NOMO-1 treated with DMSO at 0.1 percent for 48 hours (cell line): ENCODE results near the gene GARIN5B.

Experiments used
- DNase-seq: peaks from one replicate; lab custom pipeline; 2025; ENCODE audit not compliant: unreplicated experiment; lab: John Stamatoyannopoulos, UW

The GARIN5B gene

GRCh38 chr19:55372316-55373081 lies 9.4 kb upstream of the GARIN5B start:
- no peak for DNase-seq

- DNase-seq, result no peak
These were observed 7.4 kb upstream of the GARIN5B start, which contains the start of gene IL11 for GRCh38 chr19:55370305-55370988. IL11 (minus strand) TSS chr19:55370463; CDS start chr19:55370310, 153 bp downstream.

- no peak for DNase-seq
These were observed 6.7 kb upstream of the GARIN5B start for GRCh38 chr19:55369653-55370304.

- no peak for DNase-seq
These were observed 5.9 kb upstream of the GARIN5B start for GRCh38 chr19:55368701-55369563.

- no peak for DNase-seq
These were observed 5.0 kb upstream of the GARIN5B start for GRCh38 chr19:55368106-55368505.

- no peak for DNase-seq
These were observed 3.7 kb upstream of the GARIN5B start for GRCh38 chr19:55366790-55367189.

GRCh38 chr19:55365964-55366363 lies 2.9 kb upstream of the GARIN5B start:
- no peak for DNase-seq

- no peak for DNase-seq
These were observed 2.2 kb upstream of the GARIN5B start for GRCh38 chr19:55365245-55365644.

- DNase-seq, result no peak
These were observed 678 bp downstream of the GARIN5B start for GRCh38 chr19:55362174-55362989.

GRCh38 chr19:55360902-55361301 lies 2.2 kb downstream of the GARIN5B start:
- no peak for DNase-seq

- DNase-seq, result no peak
These were observed 3.8 kb downstream of the GARIN5B start for GRCh38 chr19:55358943-55359908.

- DNase-seq, result no peak
These were observed 4.6 kb downstream of the GARIN5B start for GRCh38 chr19:55358493-55358892.

GRCh38 chr19:55355213-55355821 lies 7.7 kb downstream of the GARIN5B start:
- DNase-seq, result no peak

- no peak for DNase-seq
These were observed 8.3 kb downstream of the GARIN5B start, which contains the start of gene COX6B2 for GRCh38 chr19:55354698-55355212. COX6B2 (minus strand) TSS chr19:55354719; CDS start chr19:55354521, 198 bp downstream.

GRCh38 chr19:55353803-55354697 lies 9.0 kb downstream of the GARIN5B start:
- peak; percentile 41 for DNase-seq

- no peak for DNase-seq
These were observed 9.7 kb downstream of the GARIN5B start for GRCh38 chr19:55353356-55353802.

GRCh38 chr19:55352549-55353145 lies 10.4 kb downstream of the GARIN5B start:
- DNase-seq, result no peak
